ENCODE results near the gene C6orf118. TPM values are rescaled to one million over a fixed set of nuclear protein-coding genes. Genes with fewer than 3 reads are reported as not detected.

C6orf118 gene
- total RNA-seq: not detected

DNA sequence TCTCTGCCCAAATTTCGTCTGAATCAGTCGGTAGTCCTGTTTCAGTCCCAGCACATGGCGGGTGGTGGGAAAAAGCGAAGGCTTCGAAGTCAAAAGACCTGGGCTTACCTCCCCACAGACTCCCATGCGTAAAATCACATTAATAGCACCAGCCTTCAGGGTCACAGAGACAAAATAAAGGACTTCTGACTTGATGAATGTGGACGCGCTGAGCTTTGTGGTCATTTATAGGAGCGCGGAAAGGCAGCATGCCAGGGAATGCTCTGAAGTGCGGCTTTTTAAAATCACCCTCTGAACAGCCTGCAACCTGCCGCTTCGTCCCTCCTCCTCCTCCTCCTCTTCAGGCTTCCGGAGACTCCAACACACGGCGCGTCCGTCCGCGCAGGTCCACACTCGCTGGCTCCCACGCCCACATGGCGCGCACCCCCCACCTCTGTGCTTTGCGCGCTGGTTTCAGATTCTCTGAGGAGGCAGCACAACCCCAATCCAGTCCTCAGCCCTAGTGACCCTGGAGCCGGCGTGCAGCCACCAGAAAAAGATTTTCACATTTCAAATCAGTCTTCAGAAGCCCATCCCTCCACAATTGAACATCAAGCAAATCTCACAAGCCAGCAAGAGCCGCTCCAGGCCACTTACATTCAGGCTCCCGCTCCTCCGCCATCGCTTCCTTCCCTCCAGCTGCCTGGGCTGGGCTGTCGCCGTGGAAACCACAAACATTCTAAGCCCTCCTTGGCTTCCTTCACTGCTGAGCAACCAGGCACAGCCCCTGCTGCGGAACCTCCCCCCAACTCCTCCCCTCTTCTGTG is at the start of gene C6orf118:
Gene C6orf118, minus strand, starts transcription at position 680 of the 806 bp plus-strand sequence. Its CDS starts 19 bp downstream, at position 661.
- no peak for DNase-seq

DNA sequence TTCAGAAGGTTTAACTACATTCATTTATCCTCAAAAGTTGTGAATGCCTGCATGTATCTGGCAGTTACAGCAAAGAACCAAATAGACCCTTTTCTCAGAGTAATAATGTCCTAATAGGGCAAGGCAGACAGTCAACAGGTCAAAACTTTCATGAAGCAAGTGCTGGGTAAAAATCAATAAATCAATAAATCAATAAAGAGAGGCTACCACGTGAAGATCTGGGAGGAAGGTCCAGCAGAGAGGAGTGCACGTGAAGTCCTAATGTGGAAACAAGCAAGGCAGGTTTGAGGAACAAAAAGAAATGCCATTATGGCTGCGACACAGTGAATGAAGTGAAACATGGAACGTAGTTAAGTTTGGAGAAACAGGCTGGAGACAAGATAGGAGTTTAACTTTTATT is 36.3 kb upstream of the C6orf118 start:
- DNase-seq: no peak

DNA sequence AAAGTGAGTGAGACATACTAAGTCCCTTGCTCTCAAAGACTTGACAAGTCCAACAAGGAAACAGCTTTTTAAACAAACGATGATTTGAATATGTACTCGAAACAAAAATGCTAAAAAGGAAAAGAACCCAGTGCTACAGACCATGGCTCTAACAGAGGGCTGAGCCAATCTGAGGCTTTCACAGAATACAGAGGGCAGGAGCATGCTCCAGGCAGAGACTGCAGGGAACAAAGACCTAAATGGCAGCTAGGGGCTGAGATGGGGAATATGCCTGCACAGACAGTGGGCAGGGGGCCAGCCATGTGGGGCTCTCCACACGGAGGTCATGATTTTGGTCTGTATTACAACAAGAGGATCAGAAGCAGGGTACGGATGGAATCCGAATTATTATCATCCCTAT is 31.1 kb upstream of the C6orf118 start:
- DNase-seq: no peak

DNA sequence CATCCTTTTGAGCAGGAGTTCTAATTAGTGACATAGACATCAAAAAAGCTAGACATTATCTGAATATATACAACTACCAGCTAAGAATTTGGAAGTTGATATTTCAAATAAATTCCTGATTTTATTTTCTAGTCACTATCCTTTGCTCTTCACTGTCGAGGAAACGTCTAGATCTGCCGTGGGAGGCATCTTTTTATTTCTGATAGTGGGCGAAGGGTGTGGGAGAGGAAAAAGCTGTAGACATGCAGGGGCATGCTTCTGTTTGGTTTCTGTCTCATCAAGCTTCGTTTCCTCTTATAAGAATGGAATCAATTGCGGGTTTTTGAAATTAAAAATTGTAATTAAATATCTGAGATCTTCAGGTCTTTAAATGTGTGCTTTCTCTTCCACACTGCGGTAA is 16.2 kb upstream of the C6orf118 start:
- no peak for DNase-seq

DNA sequence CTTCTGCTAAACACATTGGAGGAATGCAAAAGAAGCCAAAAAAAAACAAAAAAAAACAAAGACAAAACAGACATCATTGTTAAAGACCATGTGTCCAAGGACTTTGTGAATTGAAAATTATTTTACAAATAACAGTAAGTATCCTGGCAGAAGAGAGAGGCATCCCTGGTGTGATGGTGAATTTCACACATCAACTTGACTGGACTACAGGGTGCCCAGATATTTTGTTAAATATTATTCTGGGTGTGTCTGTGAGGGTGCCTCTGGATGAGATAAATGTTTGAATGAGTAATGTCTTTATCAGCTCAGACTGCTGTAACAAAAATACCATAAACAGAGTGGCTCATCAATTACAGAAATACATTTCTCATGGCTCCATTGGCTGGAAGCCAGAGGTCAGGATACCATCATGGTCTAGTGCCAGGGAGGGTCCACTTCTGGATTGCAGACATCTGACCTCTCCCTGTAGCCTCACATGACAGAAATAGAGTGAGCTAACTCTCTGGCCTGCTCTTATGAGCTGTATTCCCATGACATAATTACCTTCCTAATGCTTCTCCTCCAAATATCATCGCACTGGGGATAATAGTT is 12.2 kb upstream of the C6orf118 start:
- no peak for DNase-seq

DNA sequence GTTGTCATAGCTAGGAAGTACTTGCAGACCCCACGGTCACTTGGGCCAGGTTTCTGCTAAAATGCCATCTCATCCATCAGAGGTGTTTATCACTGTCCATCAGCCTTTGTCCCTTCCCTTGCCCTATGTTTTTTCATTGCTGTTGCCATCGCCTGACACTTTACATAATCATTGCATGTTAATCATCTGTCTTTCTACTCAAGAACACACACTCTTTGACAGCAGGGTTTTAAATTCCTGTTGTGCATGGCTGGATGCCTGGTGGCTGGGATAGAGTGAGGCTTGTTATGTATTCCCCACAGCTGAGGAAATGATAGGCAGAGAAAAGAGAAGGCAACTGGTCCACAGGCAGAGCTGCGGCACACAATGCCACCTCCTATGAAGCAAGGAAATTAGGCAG is 11.7 kb upstream of the C6orf118 start:
- no peak for DNase-seq

DNA sequence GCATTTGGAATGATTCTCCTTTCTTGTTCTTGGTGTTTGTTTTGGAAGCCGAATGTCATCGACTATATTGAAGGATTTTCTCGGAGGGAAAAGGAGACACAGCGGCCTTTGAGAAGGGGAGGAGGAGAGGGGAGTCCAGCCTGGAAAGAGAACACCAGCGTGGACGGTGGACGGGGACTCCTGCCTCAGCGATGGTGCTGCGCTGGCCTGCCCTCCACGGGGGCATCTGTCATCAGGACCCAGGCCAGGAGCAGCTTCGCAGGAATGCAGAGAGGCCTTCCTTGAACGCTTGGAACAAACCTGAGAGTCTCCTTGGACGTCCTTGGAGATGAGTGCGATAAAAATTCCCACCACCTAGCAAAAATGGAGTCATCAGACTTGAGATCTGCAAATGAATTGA is 8.3 kb upstream of the C6orf118 start:
- DNase-seq: no peak

DNA sequence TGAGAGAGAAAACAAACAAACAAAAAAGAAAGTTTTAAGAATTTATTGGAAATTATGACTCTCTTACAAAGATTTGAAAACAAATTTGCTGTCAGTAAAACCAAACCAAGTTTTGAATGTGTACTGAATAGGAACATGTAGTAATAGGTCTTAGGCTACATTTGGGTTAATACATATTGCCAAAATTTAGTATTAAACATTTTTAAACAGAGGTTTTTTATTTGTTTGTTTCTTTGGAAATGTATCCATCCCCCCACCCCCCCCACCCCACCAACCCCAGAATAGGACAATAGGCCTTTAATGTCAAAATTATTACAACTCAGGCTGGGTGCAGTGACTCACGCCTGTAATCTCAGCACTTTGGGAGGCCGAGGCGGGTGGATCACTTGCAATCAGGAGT is 2.5 kb downstream of the C6orf118 start:
- no peak for DNase-seq

DNA sequence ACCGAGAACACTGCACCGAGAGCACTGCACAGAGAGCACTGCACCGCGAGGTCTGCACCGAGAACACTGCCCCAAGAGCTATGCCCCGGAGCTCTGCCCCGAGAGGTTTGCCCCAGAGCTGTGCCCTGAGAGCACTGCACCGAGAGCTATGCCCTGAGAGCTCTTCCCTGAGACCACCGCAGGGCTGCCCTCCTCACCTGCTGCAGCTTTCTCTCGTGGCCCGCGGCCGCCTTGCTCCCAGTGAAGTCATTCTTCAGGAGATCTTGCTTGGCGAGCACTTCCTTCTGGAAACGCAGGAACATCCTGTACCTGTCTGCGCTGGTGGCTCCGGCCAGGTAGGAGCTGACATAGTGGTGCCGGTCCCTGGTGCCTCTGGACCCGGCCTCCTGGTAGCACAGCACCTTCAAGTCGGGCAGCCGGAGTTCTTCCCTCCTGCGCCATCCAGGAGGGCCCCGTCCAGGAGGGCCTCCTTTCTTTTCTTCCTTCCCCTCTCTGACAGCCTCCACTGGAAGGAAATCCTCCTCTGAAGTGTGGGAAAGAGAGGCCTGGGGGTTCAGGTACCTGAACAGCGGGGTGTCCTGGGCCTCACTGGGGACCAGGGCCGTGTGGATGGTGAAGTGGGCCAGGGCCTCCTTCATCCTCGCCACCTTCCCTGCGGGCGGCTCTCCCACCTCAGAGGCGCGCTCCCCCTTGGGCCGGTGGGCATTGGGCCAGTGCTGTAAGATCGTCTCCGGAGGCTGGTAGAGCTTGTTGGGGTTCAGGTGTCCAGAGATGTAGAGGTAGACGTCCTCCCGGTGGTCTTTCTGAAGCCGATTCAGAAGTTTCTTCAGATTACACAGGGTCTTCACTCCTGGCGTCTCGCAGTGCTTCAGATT is 7.8 kb downstream of the C6orf118 start:
- no peak for DNase-seq

DNA sequence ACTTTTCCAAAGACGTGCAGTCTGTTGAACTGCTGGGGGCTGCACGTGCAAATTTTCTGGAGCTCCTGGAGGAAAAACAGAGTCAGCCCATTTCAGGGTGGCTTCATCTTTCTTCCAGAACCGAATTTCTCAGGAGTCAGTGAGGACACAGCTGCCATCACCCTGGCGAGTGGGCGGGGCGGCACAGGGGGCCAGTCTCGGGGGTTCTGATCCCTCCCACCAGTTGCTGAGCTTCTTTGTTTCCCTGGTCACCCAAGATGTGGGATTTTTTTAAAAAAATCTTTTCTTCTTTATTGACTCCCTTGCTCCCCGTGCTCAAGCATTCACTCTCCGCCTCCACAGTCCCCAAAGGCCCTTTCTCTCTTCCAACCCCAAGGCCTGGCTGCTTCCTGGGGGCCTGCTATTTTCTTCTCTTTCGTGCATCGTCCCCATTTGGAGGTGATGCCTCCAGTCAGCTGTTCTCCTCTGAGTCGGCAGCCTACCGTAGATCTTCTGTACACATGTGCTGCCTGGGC is 8.9 kb downstream of the C6orf118 start:
- no peak for DNase-seq

DNA sequence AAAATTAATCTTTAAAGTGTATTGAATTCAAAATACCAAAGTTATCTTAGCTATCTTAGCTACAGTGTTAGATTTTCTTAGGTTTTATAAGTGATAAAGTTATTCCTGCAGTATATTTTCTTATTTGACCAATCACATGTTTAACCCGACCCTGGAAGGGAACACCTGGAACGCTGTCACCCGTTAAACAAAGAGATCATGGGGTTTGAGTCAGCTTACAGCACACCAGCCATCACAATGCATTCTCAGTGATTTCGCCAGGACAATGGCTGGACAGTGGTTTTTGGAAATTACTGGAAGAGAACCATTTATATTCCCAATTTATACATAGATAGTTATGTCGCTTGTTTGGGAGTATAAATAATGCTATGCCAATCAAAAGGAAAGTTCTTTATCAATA is 10.5 kb downstream of the C6orf118 start:
- DNase-seq: no peak

DNA sequence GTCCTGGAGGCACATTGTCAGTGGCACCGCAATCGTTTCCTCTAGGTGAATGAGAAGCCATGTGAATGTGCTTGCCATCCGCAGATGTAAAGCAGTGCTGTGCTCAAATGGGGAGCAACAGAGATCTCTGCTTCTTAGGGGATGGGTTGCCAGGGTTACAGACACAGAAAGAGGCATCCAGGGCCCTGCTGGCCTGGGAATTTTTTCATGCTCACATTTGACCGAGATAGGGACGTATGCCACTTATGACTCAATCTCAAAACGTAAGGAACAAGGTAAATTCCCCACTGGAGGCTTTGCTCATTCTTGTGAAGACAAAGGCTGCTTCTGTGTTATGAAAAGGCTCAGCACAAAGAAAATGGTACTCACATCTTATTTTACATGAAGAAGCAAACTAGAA is 11.0 kb downstream of the C6orf118 start:
- DNase-seq: no peak

DNA sequence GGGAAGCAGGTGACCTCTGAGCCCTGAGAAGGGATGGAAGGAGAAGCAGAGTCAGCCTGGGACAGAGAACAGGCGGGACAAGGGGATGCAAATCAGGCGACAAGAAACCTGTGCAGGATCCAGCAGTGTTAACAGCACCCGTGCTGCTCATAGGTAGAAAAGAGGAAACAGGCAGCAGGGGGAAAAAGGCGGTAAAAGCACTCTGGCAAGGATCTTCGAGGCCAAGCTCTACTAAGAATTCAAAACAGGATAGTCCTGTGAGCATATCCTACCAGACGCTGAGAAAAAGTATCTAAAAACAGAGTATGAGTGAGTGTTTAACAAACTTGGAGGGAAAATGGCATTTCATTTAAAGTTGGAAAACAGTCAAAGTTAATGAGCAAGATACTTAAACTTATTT is 16.7 kb downstream of the C6orf118 start:
- no peak for DNase-seq

DNA sequence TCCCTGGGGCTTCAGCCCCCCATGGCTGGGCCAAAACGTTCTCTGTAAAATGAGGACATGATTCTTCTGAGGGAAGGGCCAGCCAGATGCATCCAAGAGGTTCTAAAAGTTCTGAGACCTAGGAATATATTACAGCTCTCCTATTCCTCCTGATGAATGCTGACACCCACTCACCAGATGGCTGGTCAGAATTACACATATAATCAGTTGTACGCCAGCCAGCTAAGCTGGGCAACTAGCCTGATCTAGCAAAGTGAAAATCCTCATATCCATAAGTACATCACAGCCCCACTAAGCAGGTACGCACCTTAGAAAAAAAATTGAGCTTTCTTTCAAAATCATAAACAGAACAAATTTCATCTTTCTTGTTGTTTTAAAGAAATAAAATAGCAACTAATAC is 34.8 kb downstream of the C6orf118 start:
- DNase-seq: no peak

DNA sequence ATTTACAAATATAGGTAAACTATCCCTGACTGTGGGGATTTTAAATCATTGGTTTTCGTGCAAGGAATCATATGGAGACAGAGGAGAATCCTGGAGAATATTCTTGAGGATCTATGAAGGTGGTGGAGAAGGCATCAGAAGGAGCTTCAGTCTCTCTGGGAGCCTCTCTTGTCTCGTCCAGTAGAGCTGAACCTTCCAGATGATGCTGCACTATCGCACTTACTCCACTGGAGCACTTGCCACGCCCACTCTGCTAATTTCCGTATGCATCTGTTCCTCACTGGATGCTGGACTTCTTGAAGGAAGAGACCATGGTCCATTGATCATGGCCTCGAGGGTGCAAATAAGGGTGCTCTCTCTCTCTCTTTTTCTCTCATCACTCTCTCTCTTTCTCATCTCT is 36.8 kb downstream of the C6orf118 start:
- DNase-seq: no peak

DNA sequence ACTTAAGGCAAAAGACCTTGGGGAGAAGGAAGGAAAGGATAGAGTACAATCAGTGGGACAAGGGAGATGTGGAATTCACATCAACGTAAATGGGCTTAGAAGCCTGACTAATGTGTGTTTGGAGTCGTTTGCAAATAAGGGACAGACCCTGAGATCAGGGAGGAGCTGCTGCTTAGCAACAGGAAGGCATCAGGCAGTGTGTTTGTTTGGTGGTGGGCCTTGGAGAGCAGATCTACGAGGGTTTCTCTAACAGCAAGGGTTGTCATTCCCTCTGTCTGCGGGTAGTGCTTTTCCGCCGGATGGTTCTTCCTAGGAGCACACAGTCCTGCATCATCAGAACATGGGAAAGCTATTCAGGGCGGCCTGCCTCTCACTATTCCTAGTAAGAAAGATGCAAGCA is 40.4 kb downstream of the C6orf118 start:
- DNase-seq: no peak

DNA sequence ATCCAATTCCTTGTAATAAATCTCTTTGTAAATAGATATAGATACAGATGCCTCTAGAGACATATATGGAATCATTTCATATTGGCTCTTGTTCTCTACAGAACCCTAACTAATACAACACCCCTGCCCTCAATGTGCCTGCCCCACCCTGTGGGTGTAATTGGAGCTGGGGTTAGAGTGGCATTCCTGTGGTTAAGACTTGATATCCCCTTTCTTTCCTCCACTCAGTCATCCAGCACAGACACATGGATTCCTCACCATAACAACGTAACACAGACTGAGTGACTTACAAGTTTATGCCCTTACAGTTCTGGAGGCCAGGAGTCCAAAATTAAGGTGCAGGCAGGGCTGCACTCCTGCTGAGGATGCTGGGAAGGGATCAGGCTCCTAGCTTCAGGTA is 42.8 kb downstream of the C6orf118 start:
- DNase-seq: no peak

DNA sequence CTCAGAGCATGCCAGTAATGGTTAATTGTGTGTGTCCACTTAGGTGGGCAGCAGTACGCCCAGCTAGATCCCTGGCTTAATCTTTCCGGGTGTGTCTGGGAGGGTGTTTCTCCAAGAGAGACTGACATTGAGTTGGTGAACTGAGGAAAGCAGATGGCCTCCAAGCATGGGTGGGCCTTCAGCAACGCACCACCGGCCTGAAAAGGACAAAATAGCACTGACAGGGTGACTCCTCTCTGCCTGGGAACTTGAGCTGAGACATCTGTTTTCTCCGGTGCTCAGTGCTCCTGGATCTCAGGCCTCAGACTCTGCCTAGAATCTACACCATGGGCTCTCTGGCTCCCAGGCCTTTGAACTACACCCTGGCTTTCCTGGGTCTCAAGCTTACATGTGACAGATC is 43.2 kb downstream of the C6orf118 start:
- no peak for DNase-seq

DNA sequence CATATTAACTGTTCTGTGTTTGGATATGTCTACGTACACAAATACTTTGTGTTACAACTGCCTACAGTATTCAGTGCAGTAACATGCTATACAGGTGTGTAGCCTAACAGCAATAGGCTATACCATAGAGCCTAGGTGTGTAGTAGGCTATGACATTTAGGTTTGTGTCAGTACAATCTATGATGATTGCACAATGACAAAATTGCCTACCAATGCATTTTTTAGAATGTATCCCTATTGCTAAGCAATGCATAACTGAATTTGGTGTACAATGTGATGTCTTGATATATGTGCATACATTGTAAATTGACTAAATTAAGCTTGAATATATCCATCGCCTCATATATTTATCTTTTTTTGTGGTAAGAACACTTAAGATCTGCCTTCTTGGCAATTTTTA is 48.9 kb downstream of the C6orf118 start:
- DNase-seq: no peak

DNA sequence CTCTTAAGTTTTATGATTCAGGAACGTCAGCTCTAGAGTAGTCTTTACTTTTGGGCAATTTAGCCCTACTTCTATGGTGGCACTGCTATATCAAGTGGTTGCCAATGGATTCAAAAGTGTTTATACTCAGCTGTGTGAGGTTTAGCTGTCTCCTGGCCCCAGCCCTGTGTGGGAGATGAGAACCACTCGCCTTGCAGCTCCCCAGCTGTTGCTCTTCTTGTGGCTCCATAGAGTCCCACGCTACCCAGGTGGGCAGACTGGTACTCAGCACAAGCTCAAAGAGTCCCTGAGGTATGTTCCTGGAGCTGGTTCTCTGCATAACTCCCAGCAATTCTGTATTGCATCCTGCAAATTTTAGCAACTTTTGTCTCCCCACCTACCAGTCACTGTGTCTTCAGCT is 59.6 kb downstream of the C6orf118 start:
- no peak for DNase-seq

DNA sequence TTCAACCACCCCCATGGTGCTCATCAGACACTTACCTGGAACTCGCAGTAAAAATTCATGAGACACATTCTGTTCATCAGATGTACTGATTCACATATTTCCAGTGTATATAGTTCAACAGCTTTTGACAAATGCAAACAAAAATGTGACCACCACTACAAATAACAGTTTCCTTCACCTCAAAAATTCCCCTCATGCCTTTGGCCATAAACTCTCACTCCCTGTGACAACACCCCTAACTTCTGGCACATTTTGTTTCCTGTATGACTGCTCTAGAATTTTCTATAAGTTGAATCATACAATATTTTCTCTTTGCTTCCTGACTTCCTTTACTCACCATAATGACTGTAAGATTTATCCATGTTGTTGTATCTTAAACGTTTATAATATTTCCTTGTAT is 63.7 kb downstream of the C6orf118 start:
- DNase-seq: no peak

DNA sequence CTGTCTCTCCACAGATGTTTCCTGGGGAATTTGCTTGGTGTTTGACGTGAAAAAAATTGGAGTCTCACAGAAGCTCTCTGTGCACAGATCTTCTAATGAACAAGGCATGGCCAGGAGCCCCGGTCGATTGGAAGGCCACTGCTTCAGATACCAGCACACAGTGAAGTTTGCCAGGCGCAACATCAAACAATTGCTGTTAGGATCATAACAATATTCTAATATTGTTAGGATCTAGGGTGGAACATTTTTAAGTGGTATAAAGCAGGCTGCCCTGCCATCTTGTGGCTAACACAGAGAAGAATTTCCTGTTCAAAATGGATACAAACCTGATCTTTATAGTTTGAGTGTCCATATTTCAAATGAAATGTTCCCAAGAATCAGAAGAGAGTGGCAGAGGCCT is 64.1 kb downstream of the C6orf118 start:
- DNase-seq: no peak

DNA sequence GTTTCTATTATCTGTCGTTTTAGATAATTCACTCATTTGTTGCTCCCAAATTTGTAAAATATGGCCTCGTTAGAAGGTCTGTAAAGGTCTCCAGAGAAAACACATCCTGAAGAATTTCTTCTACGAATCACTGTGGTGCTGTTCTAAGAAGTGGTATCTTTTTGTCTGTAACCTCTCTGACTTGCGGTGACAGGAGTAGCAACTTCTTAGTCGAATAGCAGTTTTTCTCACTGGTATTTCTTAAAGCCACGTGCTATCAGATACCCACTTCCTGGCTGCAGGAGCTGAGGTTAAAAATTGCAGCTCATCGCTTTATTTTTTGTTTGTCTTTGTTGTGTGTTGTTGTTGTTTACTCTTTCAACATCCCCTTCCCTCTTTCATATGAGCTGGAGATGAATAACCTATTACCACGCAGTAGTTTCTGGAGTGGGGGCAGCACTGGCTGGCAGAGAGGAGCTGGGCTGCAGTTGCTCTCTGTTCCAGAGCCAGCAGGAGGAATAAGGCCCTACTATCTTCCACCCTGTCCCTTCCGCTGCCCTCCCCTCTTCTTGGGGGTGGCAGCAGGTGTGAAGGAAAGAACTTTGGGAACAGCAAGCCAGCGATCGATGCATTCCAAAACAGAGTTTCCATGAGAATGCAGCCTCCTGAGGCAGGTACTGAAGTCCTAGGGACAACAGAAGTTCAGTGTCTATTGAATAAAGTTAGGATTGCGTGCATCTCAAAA is 64.7 kb downstream of the C6orf118 start:
- DNase-seq: no peak

All from effector CD4-positive, alpha-beta T cell (primary cell).